Measurements from ENCODE around the gene CNP.

DNA sequence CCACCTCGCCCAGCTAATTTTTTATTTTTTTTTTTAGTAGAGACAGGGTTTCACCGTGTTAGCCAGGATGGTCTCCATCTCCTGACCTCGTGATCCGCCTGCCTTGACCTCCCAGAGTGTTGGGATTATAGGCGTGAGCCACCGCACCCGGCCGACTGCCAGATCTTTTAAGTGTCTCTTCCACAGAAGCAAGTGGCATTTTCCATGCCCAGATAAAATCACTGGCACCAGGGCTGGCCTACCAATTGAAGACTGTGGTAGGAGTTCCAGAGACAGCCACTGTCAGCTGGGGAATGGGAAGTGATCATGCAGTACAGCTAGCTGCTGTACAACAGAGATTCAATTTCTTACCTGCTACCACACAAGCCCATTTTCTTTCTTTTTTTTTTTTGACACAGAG lies 17.9 kb downstream of the CNP start:
- TF ChIP-seq, protein P1, sequence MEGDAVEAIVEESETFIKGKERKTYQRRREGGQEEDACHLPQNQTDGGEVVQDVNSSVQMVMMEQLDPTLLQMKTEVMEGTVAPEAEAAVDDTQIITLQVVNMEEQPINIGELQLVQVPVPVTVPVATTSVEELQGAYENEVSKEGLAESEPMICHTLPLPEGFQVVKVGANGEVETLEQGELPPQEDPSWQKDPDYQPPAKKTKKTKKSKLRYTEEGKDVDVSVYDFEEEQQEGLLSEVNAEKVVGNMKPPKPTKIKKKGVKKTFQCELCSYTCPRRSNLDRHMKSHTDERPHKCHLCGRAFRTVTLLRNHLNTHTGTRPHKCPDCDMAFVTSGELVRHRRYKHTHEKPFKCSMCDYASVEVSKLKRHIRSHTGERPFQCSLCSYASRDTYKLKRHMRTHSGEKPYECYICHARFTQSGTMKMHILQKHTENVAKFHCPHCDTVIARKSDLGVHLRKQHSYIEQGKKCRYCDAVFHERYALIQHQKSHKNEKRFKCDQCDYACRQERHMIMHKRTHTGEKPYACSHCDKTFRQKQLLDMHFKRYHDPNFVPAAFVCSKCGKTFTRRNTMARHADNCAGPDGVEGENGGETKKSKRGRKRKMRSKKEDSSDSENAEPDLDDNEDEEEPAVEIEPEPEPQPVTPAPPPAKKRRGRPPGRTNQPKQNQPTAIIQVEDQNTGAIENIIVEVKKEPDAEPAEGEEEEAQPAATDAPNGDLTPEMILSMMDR (IDR thresholded peaks at IDR 0.05), result no peak
- TF ChIP-seq POLR2A (IDR thresholded peaks at IDR 0.05), result no peak
